ENCODE measurements around the gene ANP32E. TPM values are rescaled to one million over a fixed set of nuclear protein-coding genes. Genes with fewer than 3 reads are reported as not detected.

Gene ANP32E
- total and polyA plus RNA-seq, 2 of the 13 experiments (the other 11 are each of a cell fraction or from before 2014, with no cell fraction given) = 10.3 to 53.0 TPM

DNA sequence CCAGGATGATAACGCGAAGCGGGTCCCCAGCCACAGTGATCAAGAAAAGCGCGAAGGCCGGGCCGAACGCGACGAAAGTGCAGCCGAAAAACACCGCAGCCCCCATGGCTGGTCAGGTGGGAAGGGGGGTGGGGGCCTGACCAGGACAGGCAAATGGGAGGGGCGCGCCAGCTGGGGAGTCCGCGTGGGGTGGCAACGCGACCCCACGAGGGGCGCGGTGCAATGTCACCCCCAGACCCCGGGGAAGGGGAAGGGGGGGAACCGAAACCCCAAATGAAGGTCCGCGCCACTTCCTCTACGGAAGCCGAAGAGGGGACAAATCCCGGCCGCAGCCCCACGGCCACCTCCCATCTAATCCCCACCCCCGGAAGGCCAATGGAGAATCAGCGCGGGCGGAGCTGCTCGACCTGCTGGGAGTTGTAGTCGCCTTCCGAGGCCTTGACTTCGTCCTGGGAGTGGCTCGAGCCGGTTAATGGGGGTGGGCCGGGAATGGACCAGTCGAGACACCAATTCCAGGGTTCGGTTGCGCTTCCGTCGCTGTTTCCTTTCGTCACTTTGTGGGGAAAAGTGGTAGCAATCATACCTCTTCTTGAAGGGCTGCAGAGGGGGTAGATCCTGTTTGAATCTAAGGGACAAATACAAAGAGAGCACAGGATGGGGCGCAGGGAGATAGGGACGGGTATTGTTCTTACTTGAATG lies 32.9 kb upstream of the ANP32E start, which contains the start of gene APH1A (continued):
- TF ChIP-seq, protein P1, sequence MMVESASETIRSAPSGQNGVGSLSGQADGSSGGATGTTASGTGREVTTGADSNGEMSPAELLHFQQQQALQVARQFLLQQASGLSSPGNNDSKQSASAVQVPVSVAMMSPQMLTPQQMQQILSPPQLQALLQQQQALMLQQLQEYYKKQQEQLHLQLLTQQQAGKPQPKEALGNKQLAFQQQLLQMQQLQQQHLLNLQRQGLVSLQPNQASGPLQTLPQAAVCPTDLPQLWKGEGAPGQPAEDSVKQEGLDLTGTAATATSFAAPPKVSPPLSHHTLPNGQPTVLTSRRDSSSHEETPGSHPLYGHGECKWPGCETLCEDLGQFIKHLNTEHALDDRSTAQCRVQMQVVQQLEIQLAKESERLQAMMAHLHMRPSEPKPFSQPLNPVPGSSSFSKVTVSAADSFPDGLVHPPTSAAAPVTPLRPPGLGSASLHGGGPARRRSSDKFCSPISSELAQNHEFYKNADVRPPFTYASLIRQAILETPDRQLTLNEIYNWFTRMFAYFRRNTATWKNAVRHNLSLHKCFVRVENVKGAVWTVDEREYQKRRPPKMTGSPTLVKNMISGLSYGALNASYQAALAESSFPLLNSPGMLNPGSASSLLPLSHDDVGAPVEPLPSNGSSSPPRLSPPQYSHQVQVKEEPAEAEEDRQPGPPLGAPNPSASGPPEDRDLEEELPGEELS (CRISPR knock-in tag; IDR thresholded peaks at IDR 0.05) = peak; percentile 40; the same call in 1 of the 2 replicates
- TF ChIP-seq SALL2 (CRISPR knock-in tag; IDR thresholded peaks at IDR 0.05) (peak; percentile 65), ERF (CRISPR knock-in tag; IDR thresholded peaks at IDR 0.05) (peak; percentile 63; the same call in 1 of the 2 replicates), ZNF329 (CRISPR knock-in tag; IDR thresholded peaks at IDR 0.05; ENCODE audit: low read depth) (no peak), ARNTL (CRISPR knock-in tag; IDR thresholded peaks at IDR 0.05) (no peak), SIN3B (IDR thresholded peaks at IDR 0.05; ENCODE audit: low read length) (0 out of 2 replicates have a peak, but pooled peaks have one; percentile 49), KMT2A (CRISPR knock-in tag; IDR thresholded peaks at IDR 0.05) (peak; percentile 93), ESRRA (CRISPR knock-in tag; IDR thresholded peaks at IDR 0.05; ENCODE audit: low read depth) (peak; percentile 55; the same call in 1 of the 2 replicates), NKX3-1 (CRISPR knock-in tag; IDR thresholded peaks at IDR 0.05) (0 out of 2 replicates have a peak, but pooled peaks have one; percentile 53), ZNF224 (CRISPR knock-in tag; IDR thresholded peaks at IDR 0.05) (no peak), ZNF713 (CRISPR knock-in tag; IDR thresholded peaks at IDR 0.05) (no peak), ZMYM4 (CRISPR knock-in tag; IDR thresholded peaks at IDR 0.05) (peak; percentile 73; the same call in 1 of the 2 replicates), PRDM10 (CRISPR knock-in tag; IDR thresholded peaks at IDR 0.05; ENCODE audit: low read depth) (peak; percentile 93), YEATS4 (CRISPR knock-in tag; IDR thresholded peaks at IDR 0.05; ENCODE audit: borderline replicate concordance) (peak; percentile 85; the same call in 1 of the 2 replicates), GTF2F1 (IDR thresholded peaks at IDR 0.05; ENCODE audit: low read length) (no peak), KLF12 (CRISPR knock-in tag; IDR thresholded peaks at IDR 0.05; ENCODE audit: borderline replicate concordance) (peak; percentile 97; the same call in 1 of the 2 replicates), TEAD2 (CRISPR knock-in tag; IDR thresholded peaks at IDR 0.05) (no peak), KDM5B (CRISPR knock-in tag; IDR thresholded peaks at IDR 0.05; ENCODE audit: borderline replicate concordance) (peak; percentile 84; the same call in 1 of the 2 replicates), GPN1 (CRISPR knock-in tag; IDR thresholded peaks at IDR 0.05; ENCODE audit: borderline replicate concordance) (no peak), MXI1 (IDR thresholded peaks at IDR 0.05; ENCODE audit: borderline replicate concordance, low read depth, low read length) (peak; percentile 70; the same call in 1 of the 3 replicates)
- TF ChIP-seq, protein P2, sequence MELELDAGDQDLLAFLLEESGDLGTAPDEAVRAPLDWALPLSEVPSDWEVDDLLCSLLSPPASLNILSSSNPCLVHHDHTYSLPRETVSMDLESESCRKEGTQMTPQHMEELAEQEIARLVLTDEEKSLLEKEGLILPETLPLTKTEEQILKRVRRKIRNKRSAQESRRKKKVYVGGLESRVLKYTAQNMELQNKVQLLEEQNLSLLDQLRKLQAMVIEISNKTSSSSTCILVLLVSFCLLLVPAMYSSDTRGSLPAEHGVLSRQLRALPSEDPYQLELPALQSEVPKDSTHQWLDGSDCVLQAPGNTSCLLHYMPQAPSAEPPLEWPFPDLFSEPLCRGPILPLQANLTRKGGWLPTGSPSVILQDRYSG (CRISPR knock-in tag; IDR thresholded peaks at IDR 0.05) = no peak
